HG03045 (cell line): ENCODE measurements around the gene OGFOD3.
"Not testable (repeated sequence)": the region's sequence is repeated elsewhere in the genome, so short reads cannot be mapped to it uniquely, and the experiment has no call there.

Experiments used
- ATAC-seq: cut with Tn5 transposase; IDR thresholded peaks from one replicate; pipeline ENCODE4 v1.9.1; 2021; ENCODE audit warnings: mild to moderate bottlenecking, moderate library complexity; ENCODE audit not compliant: unreplicated experiment

The OGFOD3 gene

DNA sequence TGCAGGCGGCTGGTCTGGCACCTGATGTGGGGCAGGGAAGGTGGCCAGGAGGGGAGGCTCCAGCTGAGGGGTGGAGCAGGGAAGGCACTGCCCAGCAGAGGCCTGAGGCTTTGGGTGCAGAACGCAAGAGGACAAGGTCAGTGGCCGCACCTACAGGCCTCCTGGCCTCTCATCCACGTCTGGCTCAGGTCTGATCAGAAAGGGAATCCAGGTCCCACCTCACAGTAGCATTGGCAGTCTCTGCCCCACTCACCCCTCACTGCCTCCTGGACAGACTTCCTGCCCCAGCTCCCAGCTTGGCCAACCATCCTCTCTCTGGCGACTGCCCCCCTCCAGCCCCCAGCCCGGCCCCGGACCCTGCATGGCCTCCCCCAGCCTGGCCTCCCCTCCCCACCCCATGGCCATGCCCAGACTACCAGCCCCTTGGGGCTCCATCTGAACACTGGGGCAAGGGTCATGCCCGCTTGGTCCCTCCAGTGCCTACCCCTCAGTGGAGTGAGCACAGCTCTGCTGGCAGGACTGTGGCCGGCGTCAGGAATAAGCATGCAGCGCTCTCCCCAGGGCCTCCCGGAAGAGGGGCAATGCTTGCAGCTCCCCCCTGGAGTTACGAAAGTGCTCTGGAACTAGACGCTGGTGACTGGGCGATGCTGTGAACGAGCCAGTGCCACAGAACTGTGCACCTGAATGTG lies 42.2 kb downstream of the OGFOD3 start:
- no peak for ATAC-seq

DNA sequence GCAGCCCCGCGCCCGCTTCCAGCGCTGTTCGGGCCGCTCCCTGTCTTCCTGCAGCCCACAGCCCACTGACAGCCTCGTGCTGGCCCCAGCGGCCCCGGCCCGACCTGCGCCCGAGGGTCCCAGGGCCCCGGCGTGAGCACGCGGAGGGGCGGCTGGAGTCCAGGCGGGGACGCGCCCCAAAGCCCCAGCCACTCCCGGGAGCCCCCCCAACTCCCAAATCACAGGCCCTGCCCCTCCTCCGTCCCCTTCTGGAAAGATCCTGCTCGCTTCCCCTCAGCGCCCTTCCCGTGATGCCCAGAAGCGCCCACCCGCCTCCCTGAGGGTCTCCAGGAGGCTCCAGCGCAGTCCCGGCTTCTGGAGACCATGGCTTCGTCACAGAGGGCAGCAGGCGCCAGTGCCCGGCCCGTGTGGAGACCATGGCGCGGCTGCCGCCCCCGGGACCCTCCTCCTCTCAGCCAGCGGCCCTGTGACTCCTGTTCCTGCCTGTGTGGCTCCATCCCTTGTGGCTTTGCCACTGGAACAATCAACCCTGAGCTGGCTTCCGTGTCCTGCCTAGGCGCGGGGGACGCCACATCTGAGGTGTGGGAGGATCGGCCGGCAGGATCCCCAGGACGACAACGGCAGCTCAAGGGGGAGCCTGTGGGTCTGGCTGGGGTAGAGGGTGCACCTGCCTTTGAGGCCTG lies 42.9 kb downstream of the OGFOD3 start:
- ATAC-seq, result no peak

DNA sequence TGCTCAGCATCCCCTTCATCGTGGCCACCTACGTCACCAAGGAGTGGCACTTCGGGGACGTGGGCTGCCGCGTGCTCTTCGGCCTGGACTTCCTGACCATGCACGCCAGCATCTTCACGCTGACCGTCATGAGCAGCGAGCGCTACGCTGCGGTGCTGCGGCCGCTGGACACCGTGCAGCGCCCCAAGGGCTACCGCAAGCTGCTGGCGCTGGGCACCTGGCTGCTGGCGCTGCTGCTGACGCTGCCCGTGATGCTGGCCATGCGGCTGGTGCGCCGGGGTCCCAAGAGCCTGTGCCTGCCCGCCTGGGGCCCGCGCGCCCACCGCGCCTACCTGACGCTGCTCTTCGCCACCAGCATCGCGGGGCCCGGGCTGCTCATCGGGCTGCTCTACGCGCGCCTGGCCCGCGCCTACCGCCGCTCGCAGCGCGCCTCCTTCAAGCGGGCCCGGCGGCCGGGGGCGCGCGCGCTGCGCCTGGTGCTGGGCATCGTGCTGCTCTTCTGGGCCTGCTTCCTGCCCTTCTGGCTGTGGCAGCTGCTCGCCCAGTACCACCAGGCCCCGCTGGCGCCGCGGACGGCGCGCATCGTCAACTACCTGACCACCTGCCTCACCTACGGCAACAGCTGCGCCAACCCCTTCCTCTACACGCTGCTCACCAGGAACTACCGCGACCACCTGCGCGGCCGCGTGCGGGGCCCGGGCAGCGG lies 43.6 kb downstream of the OGFOD3 start:
- no peak for ATAC-seq

DNA sequence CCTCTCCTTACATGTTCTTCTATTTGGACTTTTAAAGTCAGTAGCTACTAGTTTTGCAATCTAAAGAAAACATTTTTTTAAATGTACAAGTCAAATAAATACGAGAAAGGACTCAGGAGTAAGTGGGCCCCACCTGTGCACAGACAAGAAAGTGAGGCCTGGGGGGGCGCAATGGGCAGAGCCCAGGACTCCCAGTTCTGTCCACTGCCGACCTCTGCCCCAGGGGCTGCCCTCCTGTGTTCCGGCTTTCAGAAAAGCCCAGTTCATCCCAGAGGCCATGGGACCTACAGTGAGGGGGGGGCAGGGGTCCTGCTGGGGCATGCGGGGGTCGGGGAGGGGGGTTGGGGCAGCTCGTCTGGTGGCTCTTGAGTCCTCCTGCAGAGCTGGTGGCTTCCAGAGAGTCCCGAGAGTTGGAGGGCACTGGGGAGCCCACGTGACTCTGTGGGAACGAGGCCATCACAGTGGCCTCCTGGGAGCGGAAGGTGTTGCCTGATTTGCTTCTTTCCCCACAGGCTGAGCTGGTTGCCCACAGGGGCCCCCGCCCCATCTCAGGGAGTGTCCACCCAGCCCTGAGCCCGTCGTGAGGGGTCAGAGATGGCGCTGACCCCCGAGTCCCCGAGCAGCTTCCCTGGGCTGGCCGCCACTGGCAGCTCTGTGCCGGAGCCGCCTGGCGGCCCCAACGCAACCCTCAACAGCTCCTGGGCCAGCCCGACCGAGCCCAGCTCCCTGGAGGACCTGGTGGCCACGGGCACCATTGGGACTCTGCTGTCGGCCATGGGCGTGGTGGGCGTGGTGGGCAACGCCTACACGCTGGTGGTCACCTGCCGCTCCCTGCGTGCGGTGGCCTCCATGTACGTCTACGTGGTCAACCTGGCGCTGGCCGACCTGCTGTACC lies 44.4 kb downstream of the OGFOD3 start:
- no peak for ATAC-seq

DNA sequence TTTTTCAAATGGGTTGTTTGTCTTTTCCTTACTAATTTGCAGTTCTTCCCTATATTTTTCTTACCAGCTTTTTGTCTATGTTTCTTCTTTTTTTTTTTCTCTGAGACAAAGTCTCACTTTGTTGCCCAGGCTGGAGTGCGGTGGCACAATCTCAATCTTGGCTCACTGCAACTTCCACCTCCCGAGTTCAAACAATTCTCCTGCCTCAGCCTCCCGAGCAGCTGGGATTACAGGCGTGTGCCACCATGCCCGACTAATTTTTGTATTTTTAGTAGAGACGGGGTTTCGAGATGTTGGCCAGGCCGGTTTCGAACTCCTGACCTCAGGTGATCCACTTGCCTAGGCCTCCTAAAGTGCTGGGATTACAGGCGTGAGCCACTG lies 45.3 kb downstream of the OGFOD3 start:
- not testable (repeated sequence) for ATAC-seq

DNA sequence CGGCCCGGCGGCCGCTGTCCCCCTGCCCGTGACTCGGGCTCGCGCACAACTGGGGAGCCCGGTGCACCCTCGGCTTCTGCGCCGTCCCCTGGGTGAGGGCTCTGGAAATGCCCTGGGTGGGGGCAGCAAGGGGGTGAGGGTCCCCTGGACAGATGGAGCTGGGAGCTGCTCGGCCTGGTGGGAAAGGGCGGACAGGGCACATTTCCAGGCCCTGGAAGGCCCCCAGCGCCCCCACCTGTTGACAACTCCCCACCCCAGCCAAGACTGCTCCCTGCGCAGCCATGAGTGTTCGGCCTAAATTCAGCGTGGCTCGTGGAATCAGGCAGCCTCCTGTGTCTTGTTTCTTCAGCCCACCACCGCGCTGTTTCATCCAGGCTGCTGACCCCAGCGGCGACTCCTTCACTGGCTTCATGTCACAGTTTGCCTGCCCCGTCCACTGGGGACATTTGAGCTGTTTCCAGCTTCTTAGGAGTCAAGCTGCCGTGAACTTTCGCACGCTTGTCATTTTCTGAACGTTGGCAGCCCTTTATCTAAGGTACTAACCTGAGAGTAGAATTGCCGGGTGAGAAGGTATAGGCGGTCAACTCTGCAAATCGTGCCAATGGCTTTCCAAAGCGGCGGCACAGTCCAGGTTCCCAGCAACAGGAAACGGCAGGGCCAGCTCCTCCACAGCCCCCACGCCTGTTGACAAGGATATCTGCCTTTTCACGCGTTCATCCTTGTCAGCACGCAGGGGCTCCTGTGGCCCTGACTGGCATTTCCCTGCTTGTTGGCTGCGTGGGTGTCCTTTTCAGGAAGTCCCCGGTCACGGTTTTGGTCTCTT lies 45.9 kb downstream of the OGFOD3 start:
- no peak for ATAC-seq

DNA sequence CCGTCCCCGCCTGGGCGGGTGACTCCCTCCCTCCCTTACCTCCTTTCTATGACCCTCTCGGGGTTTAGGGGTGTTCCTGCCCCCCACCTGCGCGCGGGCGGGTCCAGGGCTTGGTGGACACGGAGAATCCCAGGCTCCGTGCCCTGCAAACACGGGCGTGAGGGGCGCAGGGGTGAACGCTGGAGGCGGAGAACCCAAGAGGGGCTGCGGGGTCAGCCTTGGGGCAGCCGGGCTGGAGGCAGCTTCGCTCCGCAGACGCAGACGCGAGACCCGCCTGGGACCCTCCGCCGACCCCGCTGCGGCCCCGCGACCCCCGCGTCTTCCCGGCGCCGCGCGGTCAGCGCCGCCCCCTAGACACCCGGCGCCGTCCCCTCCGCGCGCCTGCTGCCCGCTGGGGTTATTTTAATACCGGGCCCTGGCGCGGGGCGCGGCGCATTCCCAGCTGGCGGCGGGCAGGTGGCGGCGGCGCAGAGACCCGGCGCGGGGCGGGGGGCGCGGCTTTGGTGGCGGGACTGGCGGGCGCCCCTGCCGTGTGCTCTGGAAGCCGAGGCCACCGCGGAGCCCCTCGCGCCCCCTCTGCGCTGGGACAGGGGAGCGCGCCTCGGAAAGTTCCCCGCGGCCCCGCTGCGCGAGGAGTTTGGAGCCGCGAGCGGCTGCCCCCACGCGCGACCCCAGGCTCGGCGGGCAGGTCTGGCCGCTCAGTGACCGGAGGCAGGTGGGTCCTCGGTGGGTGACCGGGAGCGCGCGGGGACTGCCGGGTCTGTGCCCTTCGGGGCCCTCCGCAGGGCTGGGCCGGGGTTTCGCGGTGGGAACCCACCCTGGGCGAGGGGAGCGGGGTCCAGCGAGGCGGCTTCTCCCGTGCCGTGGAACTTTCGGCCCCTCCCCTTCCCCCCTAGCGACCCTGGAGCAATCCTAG lies 46.8 kb downstream of the OGFOD3 start, which contains the start of gene UTS2R:
TSS of gene UTS2R (plus strand) at position 433 of the 916 bp plus-strand sequence. CDS start 2,560 bp downstream, outside the sequence.
- ATAC-seq, result no peak

DNA sequence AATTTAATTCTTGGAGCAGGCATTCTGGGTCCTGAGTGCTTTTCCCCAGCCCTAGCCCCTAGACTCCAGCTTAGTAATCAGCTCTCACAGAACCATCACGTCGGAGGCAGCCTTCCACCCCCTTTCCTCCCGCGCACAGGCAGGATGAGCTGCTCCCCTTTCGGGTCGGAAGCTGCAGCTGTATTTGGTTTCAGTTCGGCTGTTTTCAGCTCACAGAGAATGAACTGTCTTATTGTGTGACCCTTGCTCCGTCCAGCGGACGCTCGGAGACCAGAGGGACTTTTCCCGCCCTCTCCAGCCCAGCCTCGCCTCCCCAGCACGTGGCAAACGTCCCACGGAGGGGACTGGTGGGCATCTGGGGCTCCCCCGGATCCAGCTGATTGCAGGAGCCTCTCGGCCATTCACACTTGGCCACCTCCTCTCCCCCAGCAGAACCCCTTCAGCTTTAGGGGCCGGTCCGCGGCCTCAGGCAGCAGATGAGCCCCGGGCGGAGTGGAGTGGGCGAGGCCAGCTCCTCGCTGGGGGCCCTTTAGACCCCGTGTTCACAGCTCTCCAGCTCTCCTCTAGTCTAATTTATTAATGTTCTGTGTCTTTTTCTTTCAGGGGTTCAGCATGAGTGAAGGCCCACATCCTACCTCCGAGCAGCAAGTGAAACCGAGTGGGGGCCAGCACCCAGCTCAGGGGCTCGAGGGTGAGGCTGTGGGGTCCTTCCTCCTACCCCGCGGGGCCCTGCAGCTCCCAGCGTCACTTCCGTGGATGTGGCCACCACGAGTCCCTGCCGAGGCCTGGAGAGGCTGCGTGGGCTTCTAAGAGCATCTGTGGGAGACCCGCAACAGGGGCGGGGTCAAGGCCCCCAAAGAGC lies 47.7 kb downstream of the OGFOD3 start:
- no peak for ATAC-seq

DNA sequence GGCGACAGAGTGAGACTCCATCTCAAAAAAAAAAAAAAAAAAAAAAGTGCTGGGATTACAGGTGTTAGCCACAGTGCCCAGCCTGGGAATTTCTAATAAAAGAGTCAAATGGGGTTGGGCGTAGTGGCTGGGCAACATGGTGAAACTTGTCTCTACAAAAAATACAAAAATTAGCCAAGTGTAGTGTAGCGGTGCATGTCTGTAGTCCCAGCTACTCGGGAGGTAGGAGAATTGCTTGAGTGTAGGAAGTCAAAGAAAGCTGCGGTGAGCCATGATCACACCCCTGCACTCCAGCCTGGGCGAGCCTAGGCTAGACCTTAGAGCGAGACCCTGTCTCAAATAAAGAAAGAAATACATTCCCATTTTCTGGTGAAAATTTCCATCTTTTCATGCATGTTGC lies 49.2 kb downstream of the OGFOD3 start:
- ATAC-seq, result no peak

DNA sequence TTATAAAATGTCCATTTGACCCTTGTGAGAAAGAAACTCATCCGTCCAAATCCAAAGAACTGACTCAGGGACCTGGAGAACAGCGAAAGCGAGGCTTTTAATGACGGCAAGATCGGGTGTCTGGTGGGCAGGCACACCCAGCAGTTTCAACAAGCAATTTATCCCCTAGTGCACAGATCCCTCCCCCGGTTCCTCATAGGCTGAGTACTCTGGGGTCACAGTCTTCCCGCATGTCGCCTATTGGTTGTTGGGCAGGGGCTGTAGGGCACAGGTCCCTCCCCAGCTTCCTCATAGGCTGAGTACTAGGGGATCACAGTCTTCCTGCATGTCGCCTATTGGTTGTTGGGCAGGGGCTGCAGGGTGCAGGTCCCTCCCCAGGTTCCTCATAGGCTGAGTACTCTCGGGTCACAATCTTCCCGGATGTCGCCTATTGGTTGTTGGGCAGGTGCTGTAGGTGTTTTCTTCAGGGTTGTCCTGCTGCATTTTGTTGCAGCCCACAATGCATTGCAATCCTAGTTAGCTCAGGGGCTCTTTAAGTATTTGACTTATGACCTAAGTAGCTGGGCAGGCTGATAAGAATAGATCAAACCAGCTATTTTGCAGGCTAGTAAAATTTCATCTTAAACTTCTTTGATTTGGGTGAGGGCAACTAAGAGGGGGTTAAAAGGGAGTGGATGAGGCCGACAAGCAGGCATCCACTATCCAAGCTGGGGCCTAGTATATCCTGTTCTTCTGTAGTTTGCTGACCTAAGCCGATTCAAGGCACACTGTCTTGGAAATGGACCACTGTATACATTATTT lies 50.5 kb downstream of the OGFOD3 start:
- no peak for ATAC-seq

DNA sequence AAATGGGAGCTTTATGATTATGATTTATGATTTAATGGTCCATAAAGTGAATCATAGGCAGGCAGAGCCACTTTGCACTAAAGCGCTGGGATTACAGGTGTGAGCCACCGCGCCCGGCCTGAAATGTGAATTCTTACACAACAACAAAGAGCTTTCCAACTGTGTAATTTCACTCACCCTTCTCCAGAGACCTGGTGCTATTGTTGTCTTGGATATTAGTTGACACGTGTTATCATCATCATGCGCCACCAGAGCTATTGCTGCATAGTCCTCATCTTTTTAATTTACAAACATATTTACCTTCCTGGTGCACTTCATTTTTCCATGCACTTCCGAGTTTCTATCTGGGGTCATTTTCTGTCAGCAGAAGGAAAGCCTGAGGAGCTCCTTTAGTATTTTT lies 51.6 kb downstream of the OGFOD3 start:
- no peak for ATAC-seq

DNA sequence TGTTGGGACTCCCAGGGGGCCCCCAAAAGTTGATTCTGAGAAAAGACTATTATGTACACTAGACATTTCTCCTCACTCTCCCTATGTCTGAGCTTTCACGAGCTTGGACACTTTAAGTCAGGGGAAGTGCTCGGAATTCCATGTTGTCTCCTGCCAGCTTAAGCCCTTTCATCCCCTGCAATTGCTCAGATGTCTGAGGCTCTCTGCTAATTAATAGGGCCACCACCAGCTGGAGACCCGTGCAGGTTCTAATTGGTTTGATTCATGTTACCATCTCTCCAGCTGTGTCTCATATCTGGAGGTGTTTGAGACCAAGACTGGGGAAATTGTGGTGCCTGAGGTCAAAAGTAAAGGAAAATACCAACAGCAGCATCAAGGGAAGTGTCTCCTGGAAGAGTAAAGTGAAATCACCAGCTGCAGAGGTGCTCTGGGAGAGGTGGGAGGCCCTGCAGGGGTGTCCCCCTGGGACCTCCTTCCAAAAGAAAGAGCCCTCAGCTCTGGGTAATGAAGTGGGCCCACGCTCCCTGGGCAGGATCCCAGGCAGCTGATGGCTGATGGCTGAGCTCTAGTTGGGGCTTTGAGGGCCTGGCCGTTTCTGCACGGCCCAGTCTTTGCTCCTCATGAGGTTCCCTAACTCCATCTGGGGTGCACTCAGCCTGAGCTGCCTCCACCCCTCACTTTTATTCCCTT lies 52.6 kb downstream of the OGFOD3 start:
- no peak for ATAC-seq

DNA sequence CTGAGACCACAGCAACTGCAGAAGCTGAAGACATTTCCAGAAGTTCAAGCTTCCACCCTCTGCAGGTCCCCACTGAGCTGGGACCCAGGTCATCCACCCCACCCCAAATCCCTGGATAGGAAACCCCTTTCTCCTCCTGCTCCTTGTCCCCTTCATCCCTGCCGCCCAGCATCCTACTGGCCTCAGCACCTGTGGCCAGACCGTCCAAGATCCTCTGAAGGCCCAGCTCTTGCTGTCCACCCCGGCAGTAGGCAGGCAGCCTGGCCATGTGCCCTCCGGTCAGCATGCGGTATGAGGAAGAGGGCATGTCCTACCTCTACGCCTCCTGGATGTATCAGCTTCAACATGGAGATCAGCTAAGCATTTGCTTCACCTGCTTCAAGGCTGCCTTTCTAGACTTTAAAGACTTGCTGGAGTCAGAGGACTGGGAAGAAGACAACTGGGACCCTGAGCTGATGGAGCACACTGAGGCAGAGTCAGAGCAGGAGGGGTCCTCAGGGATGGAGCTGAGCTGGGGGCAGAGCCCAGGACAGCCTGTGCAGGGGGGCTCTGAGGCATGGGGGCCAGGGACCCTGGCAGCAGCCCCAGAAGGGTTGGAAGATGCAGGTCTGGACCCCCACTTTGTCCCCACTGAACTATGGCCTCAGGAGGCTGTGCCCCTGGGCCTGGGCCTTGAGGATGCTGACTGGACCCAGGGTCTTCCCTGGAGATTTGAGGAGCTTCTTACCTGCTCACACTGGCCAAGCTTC lies 56.3 kb downstream of the OGFOD3 start:
- ATAC-seq, result no peak

DNA sequence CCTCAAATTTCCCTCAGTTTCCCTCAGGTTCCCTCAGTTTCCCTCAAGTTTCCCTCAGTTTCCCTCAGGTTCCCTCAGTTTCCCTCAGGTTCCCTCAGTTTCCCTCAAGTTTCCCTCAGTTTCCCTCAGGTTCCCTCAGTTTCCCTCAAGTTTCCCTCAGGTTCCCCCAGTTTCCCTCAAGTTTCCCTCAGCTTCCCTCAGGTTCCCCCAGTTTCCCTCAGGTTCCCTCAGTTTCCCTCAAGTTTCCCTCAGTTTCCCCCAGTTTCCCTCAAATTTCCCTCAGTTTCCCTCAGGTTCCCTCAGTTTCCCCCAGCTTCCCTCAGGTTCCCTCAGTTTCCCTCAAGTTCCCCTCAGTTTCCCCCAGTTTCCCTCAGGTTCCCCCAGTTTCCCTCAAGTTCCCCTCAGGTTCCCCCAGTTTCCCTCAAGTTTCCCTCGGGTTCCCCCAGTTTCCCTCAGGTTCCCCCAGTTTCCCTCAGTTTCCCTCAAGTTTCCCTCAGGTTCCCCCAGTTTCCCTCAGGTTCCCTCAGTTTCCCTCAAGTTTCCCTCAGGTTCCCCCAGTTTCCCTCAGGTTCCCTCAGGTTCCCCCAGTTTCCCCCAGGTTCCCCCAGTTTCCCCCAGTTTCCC lies 58.8 kb downstream of the OGFOD3 start:
- ATAC-seq, result not testable (repeated sequence)

DNA sequence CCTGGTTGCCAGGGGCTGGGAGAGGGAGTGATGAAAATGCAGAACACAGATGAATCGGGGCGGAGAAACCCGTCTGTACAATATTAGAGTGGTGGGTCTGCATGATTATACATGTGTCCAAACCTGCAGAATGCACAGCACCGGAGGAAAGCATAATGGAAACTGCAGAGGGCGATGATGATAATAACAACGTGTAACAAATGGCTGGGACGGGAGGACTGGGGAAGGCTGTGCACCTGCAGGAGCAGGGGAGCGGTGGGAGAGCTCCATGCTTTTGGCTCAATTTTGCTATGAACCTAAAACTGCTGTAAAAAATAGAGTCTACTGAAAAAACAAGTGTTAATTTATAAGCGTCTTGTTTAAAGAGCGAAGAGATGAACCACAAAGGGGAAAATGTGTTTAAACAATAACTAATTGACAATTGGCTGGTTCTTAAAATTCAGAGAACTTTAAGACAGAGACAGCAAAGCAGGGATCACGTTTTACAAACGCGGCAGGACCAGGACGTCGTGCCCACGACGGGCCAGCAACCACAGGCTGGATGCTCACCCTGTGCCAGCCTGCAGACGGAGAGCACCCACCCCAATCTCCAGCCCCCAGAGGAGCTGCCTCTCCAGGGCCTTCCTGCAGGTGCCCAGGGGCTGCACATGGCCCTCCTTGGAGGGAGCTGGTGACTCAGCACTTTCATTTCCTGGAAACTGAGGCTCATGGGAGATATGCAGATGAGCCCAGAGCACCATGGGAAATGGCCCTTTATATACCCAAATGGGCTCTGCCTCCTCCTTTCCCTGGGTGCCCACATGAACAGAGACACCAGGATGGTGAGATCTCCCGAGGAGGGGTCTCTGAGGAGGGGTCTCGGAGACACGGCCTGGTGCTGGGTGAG lies 59.7 kb downstream of the OGFOD3 start, which contains the start of gene TEX19:
TSS of gene TEX19 (plus strand) at position 783 of the 886 bp plus-strand sequence. CDS start 2,904 bp downstream, outside the sequence.
- no peak for ATAC-seq
